Measurements from ENCODE around the gene ST6GAL1. TPM values are rescaled to one million over a fixed set of nuclear protein-coding genes. Genes with fewer than 3 reads are reported as not detected.
A peak's percentile ranks its signal among the peaks of the same experiment; 100 is the strongest.
"Not testable (repeated sequence)": the region's sequence is repeated elsewhere in the genome, so short reads cannot be mapped to it uniquely, and the experiment has no call there.

Gene ST6GAL1
- total RNA-seq, 2 experiments from 2014 or later, result 116 to 128 TPM

- Mint-ChIP-seq H3K4me1 (peaks cover 9% of the 10 kb centered on the region), H3K36me3 (ENCODE audit: low read depth) (peaks cover 43% of the 10 kb centered on the region), H3K27me3 (no peaks in the 10 kb centered on the region), H3K9me3 (no peaks in the 10 kb centered on the region), H3K4me3 (no peak overlapping the region), H3K27ac (no peak overlapping the region)
- ChIA-PET CTCF (no interaction called here), POLR2A (no interaction called here)
- DNase-seq, result no peak
Observed at GRCh38 chr3:186993210-186993782, 63.0 kb downstream of the ST6GAL1 start.

- DNase-seq, result no peak
- Mint-ChIP-seq H3K4me1 (peaks cover 8% of the 10 kb centered on the region), H3K27me3 (no peaks in the 10 kb centered on the region), H3K9me3 (no peaks in the 10 kb centered on the region), H3K27ac (no peak overlapping the region), H3K36me3 (ENCODE audit: low read depth) (peaks cover 37% of the 10 kb centered on the region), H3K4me3 (no peak overlapping the region)
- POLR2A ChIA-PET, result no interaction called here
- CTCF ChIA-PET, result interaction anchor here (0.6 to 0.9 kb wide), 2 partner anchors 111 to 156 kb away, joined by 3 to 4 read pairs; no protein-coding TSS in a partner anchor
Observed at GRCh38 chr3:186994000-186994955, 64.0 kb downstream of the ST6GAL1 start.

GRCh38 chr3:186996356-186996755 lies 66.0 kb downstream of the ST6GAL1 start:
- peaks cover 39% of the 10 kb centered on the region for H3K36me3 Mint-ChIP-seq (ENCODE audit: low read depth)
- peaks cover 25% of the 10 kb centered on the region for H3K4me1 Mint-ChIP-seq
- no peak overlapping the region for H3K4me3 Mint-ChIP-seq
- H3K27me3 Mint-ChIP-seq, result no peaks in the 10 kb centered on the region
- DNase-seq, result no peak
- no peaks in the 10 kb centered on the region for H3K9me3 Mint-ChIP-seq
- POLR2A ChIA-PET, result interaction anchor here (0.6 kb wide), 1 partner anchor 24 kb away, joined by 3 read pairs; no protein-coding TSS in a partner anchor
- CTCF ChIA-PET, result no interaction called here
- H3K27ac Mint-ChIP-seq, result no peak overlapping the region

- Mint-ChIP-seq H3K27me3 (no peaks in the 10 kb centered on the region), H3K4me3 (no peak overlapping the region), H3K9me3 (no peaks in the 10 kb centered on the region), H3K27ac (no peak overlapping the region), H3K36me3 (ENCODE audit: low read depth) (peaks cover 35% of the 10 kb centered on the region), H3K4me1 (peaks cover 30% of the 10 kb centered on the region)
- DNase-seq, result no peak
- POLR2A ChIA-PET, result interaction anchor here (0.6 kb wide), 1 partner anchor 373 kb away, joined by 3 read pairs; no protein-coding TSS in a partner anchor
- CTCF ChIA-PET, result no interaction called here
Observed at GRCh38 chr3:186997061-186997460, 66.7 kb downstream of the ST6GAL1 start.

- ChIA-PET CTCF (no interaction called here), POLR2A (interaction anchor here (1.0 to 5.4 kb wide), 2 partner anchors 29 to 214 kb away, joined by 3 to 26 read pairs; partner anchors contain the start of gene EIF4A2)
- Mint-ChIP-seq H3K27ac (no peak overlapping the region), H3K27me3 (no peaks in the 10 kb centered on the region), H3K4me3 (no peak overlapping the region), H3K4me1 (peaks cover 34% of the 10 kb centered on the region), H3K9me3 (no peaks in the 10 kb centered on the region), H3K36me3 (ENCODE audit: low read depth) (peaks cover 38% of the 10 kb centered on the region)
- DNase-seq, result no peak
Observed at GRCh38 chr3:186997473-186997939, 67.2 kb downstream of the ST6GAL1 start.

GRCh38 chr3:186998937-186999368 lies 68.6 kb downstream of the ST6GAL1 start:
- no peak overlapping the region for H3K4me3 Mint-ChIP-seq
- H3K27me3 Mint-ChIP-seq, result no peaks in the 10 kb centered on the region
- DNase-seq, result no peak
- ChIA-PET CTCF (no interaction called here), POLR2A (interaction anchor here (1.1 to 5.4 kb wide), 3 partner anchors 10 to 28 kb away, joined by 3 to 26 read pairs (median 3); no protein-coding TSS in a partner anchor)
- peaks cover 6% of the 10 kb centered on the region for H3K9me3 Mint-ChIP-seq
- peaks cover 49% of the 10 kb centered on the region for H3K4me1 Mint-ChIP-seq
- H3K27ac Mint-ChIP-seq, result no peak overlapping the region
- peaks cover 41% of the 10 kb centered on the region for H3K36me3 Mint-ChIP-seq (ENCODE audit: low read depth)

- CTCF ChIA-PET, result interaction anchor here (0.6 to 2.2 kb wide), 3 partner anchors 25 to 151 kb away, joined by 3 to 10 read pairs (median 7); no protein-coding TSS in a partner anchor
- Mint-ChIP-seq H3K4me3 (peak overlapping the region; percentile 45), H3K27ac (peak overlapping the region; percentile 86), H3K9me3 (peaks cover 11% of the 10 kb centered on the region), H3K27me3 (no peaks in the 10 kb centered on the region), H3K36me3 (ENCODE audit: low read depth) (peaks cover 55% of the 10 kb centered on the region), H3K4me1 (peaks cover 65% of the 10 kb centered on the region)
- POLR2A ChIA-PET, result interaction anchor here (1.0 to 5.4 kb wide), 5 partner anchors 26 to 218 kb away, joined by 3 to 26 read pairs (median 3); partner anchors contain the start of gene EIF4A2
- DNase-seq, result peak; percentile 33
Observed at GRCh38 chr3:187000711-187001151, 70.4 kb downstream of the ST6GAL1 start.

GRCh38 chr3:187002915-187003314 lies 72.6 kb downstream of the ST6GAL1 start:
- H3K27ac Mint-ChIP-seq, result no peak overlapping the region
- POLR2A ChIA-PET, result interaction anchor here (5.4 kb wide), 1 partner anchor 24 kb away, joined by 26 read pairs; no protein-coding TSS in a partner anchor

GRCh38 chr3:187005827-187006481 lies 75.6 kb downstream of the ST6GAL1 start:
- Mint-ChIP-seq H3K36me3 (ENCODE audit: low read depth) (peaks cover 64% of the 10 kb centered on the region), H3K27me3 (no peaks in the 10 kb centered on the region), H3K4me3 (peak overlapping the region; percentile 13), H3K27ac (peak overlapping the region; percentile 87), H3K9me3 (peaks cover 14% of the 10 kb centered on the region), H3K4me1 (peaks cover 70% of the 10 kb centered on the region)
- peak; percentile 57 for DNase-seq
- POLR2A ChIA-PET, result interaction anchor here (0.9 to 2.3 kb wide), 11 partner anchors 15 to 222 kb away, joined by 3 to 27 read pairs (median 5); partner anchors contain the start of gene EIF4A2
- CTCF ChIA-PET, result interaction anchor here (1.2 kb wide), 1 partner anchor 21 kb away, joined by 3 read pairs; no protein-coding TSS in a partner anchor

More at GRCh38 chr3:187002915-187003314, 72.6 kb downstream of the ST6GAL1 start:
- Mint-ChIP-seq H3K4me1 (peaks cover 81% of the 10 kb centered on the region), H3K4me3 (no peak overlapping the region), H3K27me3 (no peaks in the 10 kb centered on the region), H3K9me3 (peaks cover 11% of the 10 kb centered on the region), H3K36me3 (ENCODE audit: low read depth) (peaks cover 66% of the 10 kb centered on the region)
- CTCF ChIA-PET, result no interaction called here
- DNase-seq, result no peak

GRCh38 chr3:187006864-187007630 lies 76.7 kb downstream of the ST6GAL1 start:
- ChIA-PET CTCF (interaction anchor here (0.6 to 1.4 kb wide), 5 partner anchors 12 to 1346 kb away, joined by 3 to 5 read pairs (median 4); partner anchors contain the start of gene RPL39L), POLR2A (interaction anchor here (0.8 to 1.6 kb wide), 10 partner anchors 13 to 223 kb away, joined by 3 to 27 read pairs (median 6); partner anchors contain the start of gene EIF4A2)
- H3K9me3 Mint-ChIP-seq, result peaks cover 14% of the 10 kb centered on the region
- H3K27ac Mint-ChIP-seq, result peak overlapping the region; percentile 71
- peak overlapping the region; percentile 3 for H3K4me3 Mint-ChIP-seq
- H3K27me3 Mint-ChIP-seq, result no peaks in the 10 kb centered on the region
- no peak for DNase-seq
- H3K36me3 Mint-ChIP-seq (ENCODE audit: low read depth), result peaks cover 61% of the 10 kb centered on the region
- H3K4me1 Mint-ChIP-seq, result peaks cover 68% of the 10 kb centered on the region

GRCh38 chr3:187010382-187010781 lies 80.1 kb downstream of the ST6GAL1 start:
- CTCF ChIA-PET, result interaction anchor here (1.4 kb wide), 1 partner anchor 9 kb away, joined by 3 read pairs; no protein-coding TSS in a partner anchor
- H3K27me3 Mint-ChIP-seq, POLR2A ChIA-PET, H3K9me3 Mint-ChIP-seq, H3K4me3 Mint-ChIP-seq, DNase-seq, H3K27ac Mint-ChIP-seq: not testable (repeated sequence)
- H3K36me3 Mint-ChIP-seq (ENCODE audit: low read depth), result peaks cover 60% of the 10 kb centered on the region
- H3K4me1 Mint-ChIP-seq, result peaks cover 61% of the 10 kb centered on the region
